HG03457 (cell line): ENCODE measurements around the gene MS4A4E.
"Not testable (repeated sequence)": the region's sequence is repeated elsewhere in the genome, so short reads cannot be mapped to it uniquely, and the experiment has no call there.

Source experiments
- ATAC-seq: cut with Tn5 transposase; IDR thresholded peaks from one replicate; pipeline ENCODE4 v1.9.1; 2021; ENCODE audit warnings: moderate number of reproducible peaks; ENCODE audit not compliant: unreplicated experiment

The MS4A4E gene

DNA sequence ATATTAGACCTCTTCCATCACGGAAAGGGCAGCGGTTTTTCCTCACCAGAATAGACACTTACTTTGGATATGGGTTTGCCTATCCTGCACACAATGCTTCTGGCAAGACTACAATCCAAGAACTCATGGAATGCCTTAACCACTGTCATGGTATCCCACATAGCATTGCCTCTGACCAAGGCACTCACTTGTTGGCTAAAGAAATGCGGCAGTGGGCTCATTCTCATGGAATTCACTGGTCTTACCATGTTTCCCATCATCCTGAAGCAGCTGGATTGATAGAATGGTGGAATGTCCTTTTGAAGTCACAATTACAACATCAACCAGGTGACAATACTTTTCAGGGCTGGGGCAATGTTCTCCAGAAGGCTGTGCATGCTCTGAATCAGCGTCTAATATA lies 20.8 kb downstream of the MS4A4E start:
- ATAC-seq: no peak

DNA sequence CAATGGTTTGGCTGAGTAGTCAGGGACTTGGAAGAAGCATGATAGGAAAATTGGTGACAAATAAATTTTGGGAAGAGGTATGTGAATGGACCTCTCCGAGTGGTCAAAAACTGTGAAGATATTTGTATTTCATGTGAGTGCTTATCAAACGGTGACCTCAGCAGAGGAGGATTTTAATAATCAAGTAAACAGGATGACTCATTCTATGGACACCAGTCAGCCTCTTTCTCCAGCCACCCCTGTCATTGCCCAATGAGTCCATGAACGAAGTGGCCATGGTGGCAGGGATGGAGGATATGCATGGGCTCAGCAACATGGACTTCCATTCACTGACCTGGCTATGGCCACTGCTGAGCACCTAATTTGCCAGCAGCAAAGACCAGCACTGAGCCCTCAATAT lies 21.2 kb downstream of the MS4A4E start:
- no peak for ATAC-seq

DNA sequence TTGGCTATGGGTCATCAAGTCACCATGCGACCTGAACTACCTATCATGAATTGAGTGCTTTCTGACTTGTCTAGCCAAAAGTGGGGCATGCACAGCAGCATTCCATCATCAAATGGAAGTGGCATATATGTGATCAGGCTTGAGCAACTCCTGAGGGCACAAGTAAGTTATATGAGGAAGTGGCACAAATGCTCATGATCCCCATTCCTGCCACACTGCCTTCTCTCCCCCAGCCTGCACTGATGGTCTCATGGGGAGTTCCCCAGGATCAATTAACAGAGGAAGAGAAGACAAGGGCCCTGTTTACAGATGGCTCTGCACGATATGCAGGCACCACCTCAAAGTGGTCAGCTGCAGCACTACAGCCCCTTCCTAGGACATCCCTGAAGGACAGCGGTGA lies 21.8 kb downstream of the MS4A4E start:
- no peak for ATAC-seq

DNA sequence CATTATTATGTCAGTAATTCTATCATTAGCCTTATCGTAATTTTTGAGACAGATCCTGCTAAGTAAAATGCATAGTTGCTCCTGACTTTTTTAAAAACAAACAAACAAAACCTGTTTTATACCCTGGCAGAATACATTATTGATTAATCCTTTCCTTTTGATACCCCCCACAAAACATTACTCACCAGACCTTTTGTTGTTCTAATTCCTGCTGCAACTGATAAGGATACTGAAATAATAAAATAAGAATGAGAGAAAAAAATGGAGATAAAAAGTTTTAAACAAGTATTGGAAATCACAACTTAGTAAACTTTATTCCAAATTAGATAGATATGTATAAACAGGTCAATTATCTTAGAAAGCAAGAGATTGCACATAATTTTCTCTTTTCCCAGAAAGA lies 28.6 kb downstream of the MS4A4E start:
- ATAC-seq: no peak

DNA sequence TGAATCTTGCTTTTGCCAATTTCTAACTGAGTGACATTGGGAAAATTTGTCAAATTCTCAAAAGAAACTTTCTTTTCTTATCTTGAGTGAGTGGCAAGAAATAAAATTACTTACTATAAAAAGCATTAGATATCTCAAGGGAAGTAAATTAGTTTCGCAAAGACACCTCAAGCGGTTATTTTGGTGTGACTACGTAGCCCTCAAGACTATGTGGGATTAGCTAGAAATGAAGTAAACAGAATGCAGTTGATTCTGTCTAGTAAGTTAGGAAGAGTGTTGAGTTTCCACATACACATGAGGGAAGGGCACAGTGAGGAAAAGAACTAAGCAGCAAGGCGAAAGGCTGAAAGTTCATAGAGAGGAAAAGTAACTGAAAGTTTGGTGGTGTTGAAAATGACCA lies 31.7 kb downstream of the MS4A4E start:
- ATAC-seq: no peak

DNA sequence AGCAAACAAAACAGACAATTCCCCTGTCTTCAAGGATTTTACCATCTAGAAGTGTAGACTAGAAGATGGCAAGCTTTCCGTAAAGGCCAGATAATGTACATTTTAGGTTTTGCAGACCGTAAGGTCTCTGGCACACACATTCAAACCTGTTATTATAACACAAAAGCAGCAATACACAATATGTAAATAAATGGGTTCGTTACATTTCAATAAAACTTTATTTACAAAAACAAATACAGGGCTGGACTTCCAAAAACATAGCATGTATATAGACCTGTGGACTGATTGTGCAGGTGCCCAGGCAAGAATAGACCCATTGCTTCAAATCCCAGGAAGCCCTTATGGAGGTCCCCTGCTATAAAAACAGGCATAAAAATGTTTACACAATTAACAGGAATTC lies 33.0 kb downstream of the MS4A4E start:
- ATAC-seq: no peak

DNA sequence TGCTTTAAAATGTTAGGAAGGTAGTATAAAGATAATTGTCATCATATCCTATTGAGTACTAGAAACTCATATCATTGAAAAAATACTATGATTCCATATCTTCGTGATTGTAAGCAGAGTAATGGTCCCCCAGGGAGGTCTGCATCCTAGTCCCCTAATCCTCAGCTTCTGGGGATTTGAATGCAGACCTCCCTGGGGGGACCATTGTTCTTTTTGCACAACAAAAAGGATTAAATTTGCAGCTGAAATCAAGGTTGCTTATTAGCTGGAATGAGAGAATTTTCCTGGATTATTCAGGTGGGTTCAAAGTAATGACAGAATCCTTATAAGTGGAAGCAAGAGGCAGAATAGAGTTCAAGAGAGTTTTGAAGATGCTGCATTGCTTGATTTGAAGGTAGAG lies 34.0 kb downstream of the MS4A4E start:
- ATAC-seq: no peak

DNA sequence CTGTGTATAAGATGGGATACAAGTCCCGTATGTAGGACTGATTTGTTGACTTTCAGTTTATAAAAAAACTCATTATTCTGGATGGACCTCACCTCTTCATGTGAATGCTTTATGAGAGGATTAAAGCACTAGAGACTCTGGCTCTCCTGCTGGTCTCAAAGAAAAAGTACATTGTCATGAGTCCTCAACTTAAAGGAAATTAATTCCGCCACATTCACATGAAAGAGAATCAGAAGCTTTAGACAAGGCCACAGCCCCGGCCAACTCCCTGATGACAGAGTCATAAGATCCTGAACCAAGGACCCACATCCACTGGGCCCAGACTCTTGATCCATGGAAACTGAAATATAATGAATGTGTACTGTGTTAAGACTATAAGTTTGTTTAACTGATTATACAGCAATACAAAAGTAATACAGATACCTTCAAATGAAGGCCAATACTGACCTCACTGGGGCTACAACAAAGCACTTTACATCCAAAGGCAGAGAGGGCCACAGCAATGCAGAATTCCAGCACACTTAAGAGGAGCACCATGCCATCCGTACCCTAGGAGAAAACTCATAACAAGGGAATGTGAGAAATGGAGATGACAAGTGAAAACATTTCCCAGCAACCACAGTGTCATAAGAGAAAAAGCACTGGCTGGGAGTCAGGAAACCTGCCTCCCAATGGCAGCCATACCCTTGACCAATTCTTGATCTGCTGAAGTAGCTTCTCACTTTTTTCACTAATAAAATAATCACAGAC lies 34.6 kb downstream of the MS4A4E start:
- ATAC-seq: no peak

DNA sequence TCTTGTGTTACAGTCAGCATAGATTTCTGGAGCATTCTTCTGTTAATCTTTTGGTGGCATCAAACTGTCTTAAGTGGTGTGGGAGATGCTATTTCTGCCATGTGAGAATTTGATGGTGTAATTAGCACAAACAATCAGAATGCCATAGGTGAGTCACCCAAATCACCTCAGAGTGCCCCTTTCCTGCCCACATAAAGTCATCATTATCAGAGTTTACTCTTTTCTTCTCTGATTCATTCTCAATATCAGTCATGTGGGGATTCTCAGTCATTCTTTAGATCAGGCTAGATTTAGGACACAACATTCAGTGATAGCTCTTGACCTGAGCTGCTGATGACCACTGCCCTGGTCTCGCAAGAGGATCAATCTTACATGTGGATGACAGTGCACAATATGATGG lies 36.3 kb downstream of the MS4A4E start:
- no peak for ATAC-seq

DNA sequence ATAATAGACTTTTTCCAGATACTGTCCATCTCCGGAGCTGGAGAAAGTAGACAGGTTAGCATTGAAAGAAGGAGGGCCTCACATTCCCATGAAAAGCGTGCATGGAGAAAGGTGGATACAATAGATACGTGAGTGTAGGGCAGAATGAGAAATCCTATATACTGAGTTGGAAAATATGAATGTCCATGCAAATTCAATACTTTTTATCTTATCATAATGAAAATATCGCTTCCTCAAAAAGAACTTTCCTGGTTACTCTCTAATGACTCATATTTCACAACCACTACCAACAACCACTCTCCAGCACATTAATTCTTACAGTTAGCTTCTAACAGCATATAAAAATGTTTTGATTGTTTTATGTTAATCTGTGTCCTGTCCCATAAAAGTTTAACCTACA lies 38.0 kb downstream of the MS4A4E start:
- ATAC-seq: no peak

DNA sequence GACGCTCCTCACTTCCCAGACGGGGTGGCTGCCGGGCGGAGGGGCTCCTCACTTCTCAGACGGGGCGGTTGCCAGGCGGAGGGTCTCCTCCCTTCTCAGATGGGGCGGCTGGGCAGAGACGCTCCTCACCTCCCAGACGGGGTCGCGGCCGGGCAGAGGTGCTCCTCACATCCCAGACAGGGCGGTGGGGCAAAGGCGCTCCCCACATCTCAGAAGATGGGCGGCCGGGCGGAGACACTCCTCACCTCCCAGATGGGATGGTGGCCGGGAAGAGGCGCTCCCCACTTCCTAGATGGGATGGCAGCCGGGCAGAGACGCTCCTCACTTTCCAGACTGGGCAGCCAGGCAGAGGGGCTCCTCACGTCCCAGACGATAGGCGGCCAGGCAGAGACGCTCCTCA lies 41.6 kb downstream of the MS4A4E start:
- ATAC-seq: not testable (repeated sequence)

DNA sequence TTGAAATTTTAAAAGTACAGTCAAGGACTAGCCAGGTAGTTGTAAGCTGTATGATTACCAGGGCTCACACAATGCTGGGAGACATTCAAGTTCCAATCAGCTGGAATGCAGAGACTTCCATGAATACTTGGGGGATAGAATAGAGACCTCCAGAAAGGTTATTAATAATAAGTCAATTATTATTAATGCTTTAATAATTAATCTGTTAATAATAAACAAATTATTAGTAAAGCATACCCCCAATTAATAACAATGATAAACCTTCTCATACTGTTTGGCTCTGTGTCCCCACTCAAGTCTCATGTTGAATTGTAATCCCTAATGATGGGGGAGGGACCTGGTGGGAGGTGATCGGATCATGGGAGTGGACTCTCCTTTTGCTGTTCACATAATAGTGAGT lies 45.5 kb downstream of the MS4A4E start:
- ATAC-seq: no peak

DNA sequence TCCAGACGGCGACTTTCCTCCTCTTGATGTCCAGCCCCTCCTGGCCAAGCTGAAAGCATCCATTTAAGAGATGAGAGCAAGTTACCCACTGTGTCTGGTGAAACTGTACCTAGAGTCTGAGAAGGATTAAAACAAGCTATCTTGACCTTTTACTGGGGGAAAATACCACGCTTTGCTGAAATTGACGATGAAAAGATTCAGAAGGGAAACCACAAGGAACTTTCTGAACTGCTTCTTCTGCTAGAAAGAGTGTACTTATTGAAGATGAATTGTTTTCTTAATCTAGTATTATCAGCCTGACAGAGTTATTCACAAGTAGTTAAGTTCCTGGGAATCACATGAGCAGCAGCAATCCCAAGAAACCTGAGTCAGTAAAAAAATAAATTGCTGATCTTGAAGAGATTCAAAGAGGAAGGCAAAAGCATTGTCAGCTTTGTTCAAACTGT lies 47.0 kb downstream of the MS4A4E start:
- no peak for ATAC-seq

DNA sequence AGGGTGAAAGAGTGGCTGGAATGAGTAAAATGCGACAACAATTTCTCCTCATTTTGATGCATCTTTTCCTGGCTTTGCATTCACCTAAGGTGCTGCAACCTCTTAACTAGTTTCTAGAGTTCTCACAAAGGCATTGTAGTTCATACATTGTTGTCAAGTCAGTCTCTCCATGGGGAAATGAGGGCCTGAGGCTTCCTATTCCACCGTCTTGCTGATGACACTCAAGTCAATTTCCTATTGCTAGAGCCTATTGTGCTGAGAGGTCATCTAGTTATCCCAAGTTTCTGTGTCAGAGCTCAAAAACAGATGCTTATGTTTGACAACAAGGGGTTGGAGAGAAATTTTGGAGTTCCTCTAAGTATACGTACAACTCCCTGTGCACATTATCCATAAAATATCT lies 48.4 kb downstream of the MS4A4E start:
- no peak for ATAC-seq

DNA sequence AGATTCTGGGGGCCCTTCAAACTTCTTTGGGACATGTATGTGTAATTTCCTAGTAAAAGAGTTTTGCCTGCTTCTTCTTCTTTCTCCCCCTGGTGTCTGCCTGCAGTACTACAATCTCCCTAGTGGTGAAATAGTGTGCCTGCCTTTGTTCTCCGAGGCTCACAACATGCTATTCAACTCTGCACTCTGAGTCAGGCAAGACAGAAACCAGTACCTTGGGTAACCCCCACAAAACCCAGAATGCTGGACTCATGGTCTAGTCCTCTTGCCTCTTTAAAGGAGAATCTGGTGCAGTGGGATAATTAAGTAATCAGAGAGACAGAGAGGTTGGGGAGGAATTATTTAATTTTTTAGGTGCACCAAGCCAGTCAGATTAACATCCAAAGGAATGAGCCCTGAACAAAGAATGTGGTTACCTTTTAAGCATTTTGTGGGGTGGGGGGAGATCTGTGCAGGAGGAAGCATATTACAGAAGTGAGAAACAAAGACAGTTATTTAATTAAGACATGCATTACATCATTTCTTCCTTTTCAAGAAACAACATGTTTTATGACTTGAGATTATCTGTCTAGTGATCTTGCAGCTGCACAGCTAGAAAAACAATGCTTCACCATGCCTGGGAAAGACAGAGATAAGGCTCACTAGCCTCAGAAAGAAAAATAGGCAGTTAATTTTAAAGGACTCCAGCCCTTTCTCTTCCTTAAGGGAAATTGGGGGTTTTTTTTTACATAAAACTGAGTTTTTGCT lies 49.1 kb downstream of the MS4A4E start:
- no peak for ATAC-seq

DNA sequence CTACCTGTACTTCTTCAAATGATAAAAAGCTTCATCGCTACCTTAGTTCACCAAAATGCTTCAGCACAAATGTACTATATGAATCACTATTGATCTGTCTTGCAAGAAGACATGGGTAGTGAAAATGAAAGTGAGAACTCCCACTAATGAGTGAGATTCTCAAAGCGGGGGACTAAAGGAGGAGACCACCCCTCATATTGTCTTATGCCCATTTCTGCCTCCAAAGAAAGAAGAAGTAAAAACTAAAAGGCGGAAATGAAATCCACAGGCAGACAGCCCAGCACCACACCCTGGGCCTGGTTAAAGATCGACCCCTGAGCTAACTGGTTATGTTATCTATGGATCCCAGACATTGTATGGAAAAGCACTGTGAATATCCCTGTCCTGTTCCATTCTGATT lies 50.4 kb downstream of the MS4A4E start:
- not testable (repeated sequence) for ATAC-seq

DNA sequence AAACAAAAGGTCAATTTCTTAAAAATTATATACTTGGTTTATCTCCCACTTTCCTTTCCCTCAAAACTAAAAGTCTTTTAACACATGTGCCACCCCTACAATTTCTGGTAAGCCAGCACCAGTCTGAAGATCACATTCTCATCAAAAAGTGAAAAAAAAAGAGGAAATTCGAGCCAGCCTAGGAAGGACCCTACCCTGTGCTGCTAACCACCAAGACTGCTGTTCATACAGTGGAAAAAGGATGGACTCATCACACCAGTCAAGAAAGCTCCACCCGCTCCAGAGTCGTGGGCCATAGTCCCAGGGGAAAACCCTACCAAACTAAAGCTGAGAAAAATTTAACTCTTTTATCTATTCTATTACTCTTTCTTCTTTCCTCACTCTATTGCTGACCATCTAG lies 54.5 kb downstream of the MS4A4E start:
- ATAC-seq: not testable (repeated sequence)

DNA sequence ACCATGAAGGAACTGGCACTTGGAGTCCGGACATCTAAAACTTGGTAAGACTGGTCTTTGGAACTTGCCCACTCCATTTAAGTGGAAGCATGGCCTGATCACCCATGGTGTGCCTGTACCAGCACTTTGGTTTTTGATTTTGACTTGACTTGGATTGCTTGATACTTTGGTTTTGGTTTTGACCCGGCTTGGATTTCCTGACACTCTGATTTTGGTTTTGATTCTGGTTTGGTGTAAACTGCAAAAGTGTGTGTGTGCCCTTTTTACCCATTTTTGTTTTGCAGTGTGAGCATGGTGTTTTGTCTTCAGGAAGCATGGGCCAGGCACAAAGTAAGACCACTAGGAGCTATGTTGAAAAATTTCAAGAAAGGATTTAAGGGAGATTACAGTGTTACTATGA lies 56.8 kb downstream of the MS4A4E start:
- ATAC-seq: not testable (repeated sequence)

DNA sequence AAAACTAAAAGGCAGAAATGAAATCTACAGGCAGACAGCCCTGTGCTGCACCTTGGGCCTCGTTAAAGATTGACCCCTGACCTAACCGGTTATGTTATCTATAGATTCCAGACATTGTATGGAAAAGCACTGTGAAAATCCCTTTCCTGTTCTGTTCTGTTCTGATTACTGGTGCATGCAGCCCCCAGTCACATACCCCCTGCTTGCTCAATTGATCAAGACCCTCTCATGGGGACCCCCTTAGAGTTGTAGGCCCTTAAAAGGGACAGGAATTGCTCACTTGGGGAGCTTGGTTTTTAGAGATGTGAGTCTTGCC lies 57.5 kb downstream of the MS4A4E start:
- ATAC-seq: not testable (repeated sequence)

DNA sequence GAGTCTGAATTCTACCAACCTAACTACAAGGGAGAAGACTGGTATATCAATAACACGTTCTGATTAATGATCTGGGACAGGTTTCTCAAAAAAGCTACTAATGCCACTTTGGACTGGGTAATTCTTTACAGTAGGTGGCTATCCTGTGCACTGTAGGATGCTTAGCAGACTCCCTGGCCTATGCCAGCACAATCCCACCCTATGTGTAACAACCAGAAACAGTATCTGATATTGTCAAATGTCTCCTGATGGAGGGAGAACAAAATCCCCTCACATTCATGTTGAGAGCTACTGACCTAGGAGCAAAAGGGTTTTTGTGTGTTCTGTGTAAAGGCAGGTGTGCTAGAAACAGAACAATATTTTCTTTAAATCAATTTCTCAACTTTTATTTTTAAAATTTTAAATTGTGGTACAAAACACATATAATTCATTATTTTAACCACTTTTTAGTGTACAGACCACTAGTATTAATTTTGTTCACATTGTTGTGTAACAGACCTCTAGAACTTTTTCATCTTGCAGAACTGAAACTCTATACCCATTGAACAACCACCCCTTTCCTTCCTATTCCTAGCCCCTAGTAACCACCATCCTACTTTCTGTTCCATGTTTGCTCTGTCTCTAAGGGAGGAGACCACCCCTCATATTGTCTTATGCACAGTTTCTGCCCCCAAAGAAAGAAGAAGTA lies 58.0 kb downstream of the MS4A4E start:
- no peak for ATAC-seq

DNA sequence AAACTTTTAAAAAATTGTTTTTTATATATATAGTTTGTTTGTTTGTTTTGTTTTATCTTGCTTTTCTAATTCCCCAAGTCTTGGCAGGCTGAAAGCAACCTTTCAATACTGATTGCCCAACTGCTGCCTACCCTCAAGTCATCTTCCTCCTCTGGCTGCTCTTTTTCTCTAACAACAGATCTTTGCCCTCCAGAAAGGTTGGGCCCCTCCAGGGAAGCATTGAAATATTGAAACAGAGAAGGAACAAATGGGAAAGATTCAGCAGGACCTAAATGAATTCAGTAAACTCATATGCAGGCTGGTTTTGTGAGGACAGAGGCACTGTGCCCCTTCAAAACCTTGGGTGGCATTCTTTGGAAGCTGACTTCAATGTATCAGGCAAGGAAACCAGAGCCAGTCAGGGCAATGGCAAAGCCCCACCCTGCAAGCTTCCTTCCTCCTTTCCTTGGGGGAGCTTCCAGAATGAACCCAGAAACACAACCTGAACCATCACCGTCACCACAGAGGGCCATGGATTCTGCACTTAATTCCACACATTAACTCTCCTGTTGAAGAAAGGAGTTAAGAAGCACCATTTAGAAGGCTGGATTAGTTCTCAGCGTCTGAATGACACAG lies 59.2 kb downstream of the MS4A4E start:
- no peak for ATAC-seq
